MM.1S (cell line): ENCODE measurements around the gene RAB23.

Experiments used
- CTCF ChIP-seq: fragments of 300-600 bp; sonication (generic); IDR thresholded peaks from 2 replicates; pipeline ENCODE4 v1.5.1; 2016; ENCODE audit warnings: antibody characterized with exemption, low read length, mixed read lengths
- EZH2 ChIP-seq: fragments of 300-600 bp; sonication (generic); optimal IDR thresholded peaks from 2 replicates; pipeline ENCODE3; 2017; ENCODE audit warnings: low read depth, mild to moderate bottlenecking, antibody characterized with exemption, low read length, mixed read lengths
- EZH2phosphoT487 ChIP-seq: fragments of 300-600 bp; sonication (generic); IDR thresholded peaks from 2 replicates; pipeline ENCODE4 v1.6.1; 2018; ENCODE audit warnings: antibody characterized with exemption, low read length

- TF ChIP-seq CTCF (no peak), EZH2 (no peak), EZH2phosphoT487 (no peak)
These were observed 43.7 kb upstream of the RAB23 start for GRCh38 chr6:57265755-57266221.
